Measurements from ENCODE around the gene TIMMDC1.
"Not testable (repeated sequence)": the region's sequence is repeated elsewhere in the genome, so short reads cannot be mapped to it uniquely, and the experiment has no call there.

TIMMDC1 gene

DNA sequence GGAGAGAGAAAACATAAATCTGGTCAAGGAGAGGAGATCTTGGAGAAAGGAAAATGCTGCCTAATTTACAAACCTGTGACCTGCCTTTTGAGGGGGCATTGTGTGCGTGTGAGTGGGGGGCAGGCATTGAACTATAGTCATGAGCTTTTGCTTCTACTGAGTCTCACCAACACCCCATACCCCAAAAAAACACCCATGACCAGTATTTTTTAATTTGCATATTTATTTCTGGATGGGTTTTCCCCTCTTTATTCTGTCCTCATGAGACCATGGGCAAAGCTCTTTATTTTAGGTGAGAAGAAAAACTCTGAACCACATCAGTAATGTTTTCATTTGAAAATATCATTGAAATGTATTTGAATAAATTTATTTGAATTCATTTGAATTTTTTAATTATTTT lies 40.4 kb downstream of the TIMMDC1 start:
- Histone ChIP-seq H3K9me3 (ENCODE audit: control insufficient read depth, low read length) (no peaks in the 10 kb centered on the region), H3K36me3 (ENCODE audit: control insufficient read depth, insufficient read depth, low read length) (no peaks in the 10 kb centered on the region), H3K27ac (ENCODE audit: low read depth, low read length, severe bottlenecking) (no peak overlapping the region), H3K4me3 (ENCODE audit: extremely low read depth, insufficient read depth, low read length, poor library complexity, severe bottlenecking) (no peak overlapping the region), H3K4me1 (ENCODE audit: control insufficient read depth, insufficient read depth, low read length, poor library complexity, severe bottlenecking) (no peaks in the 10 kb centered on the region)
- WGBS, 2 experiments (ENCODE audit: insufficient coverage in 2 of 2), result no CpG with 5 or more reads among the region's 1 CpG

GRCh38 chr3:119541547-119541946 lies 43.2 kb downstream of the TIMMDC1 start:
- WGBS, 2 experiments (ENCODE audit: insufficient coverage in 2 of 2), result 90 to 95% methylated on average over 3 of the region's 3 CpGs
- Histone ChIP-seq H3K4me1 (ENCODE audit: control insufficient read depth, insufficient read depth, low read length, poor library complexity, severe bottlenecking) (no peaks in the 10 kb centered on the region), H3K4me3 (ENCODE audit: extremely low read depth, insufficient read depth, low read length, poor library complexity, severe bottlenecking) (no peak overlapping the region), H3K27ac (ENCODE audit: low read depth, low read length, severe bottlenecking) (no peak overlapping the region), H3K9me3 (ENCODE audit: control insufficient read depth, low read length) (no peaks in the 10 kb centered on the region), H3K36me3 (ENCODE audit: control insufficient read depth, insufficient read depth, low read length) (no peaks in the 10 kb centered on the region)

- H3K4me3 ChIP-seq (ENCODE audit: extremely low read depth, insufficient read depth, low read length, poor library complexity, severe bottlenecking), result no peak overlapping the region
- no peaks in the 10 kb centered on the region for H3K36me3 ChIP-seq (ENCODE audit: control insufficient read depth, insufficient read depth, low read length)
- H3K4me1 ChIP-seq (ENCODE audit: control insufficient read depth, insufficient read depth, low read length, poor library complexity, severe bottlenecking), result no peaks in the 10 kb centered on the region
- no peak overlapping the region for H3K27ac ChIP-seq (ENCODE audit: low read depth, low read length, severe bottlenecking)
- WGBS, 2 experiments (ENCODE audit: insufficient coverage in 2 of 2), result no CpG with 5 or more reads among the region's 2 CpGs
- no peaks in the 10 kb centered on the region for H3K9me3 ChIP-seq (ENCODE audit: control insufficient read depth, low read length)
Measured at GRCh38 chr3:119542168-119542767, 43.9 kb downstream of the TIMMDC1 start.

DNA sequence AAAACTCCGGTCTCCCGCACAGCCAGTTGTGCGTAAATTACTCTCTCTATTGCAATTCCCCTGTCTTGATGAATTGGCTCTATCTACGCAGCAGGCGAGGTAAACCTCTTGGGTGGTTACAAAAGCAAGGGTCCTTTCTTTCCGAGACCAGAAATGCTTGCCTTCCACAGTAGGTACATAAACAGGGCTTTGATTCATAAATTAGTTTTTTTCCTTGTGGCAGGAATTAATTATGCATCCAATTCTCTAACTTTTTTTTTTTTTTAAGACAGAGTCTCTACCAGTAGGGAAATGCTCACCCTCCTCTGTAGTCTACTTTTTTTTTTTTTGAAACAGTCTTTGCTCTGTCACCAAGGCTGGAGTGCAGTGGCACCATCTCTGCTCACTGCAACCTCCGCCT lies 44.8 kb downstream of the TIMMDC1 start:
- Histone ChIP-seq H3K27ac (ENCODE audit: low read depth, low read length, severe bottlenecking) (no peak overlapping the region), H3K9me3 (ENCODE audit: control insufficient read depth, low read length) (no peaks in the 10 kb centered on the region), H3K36me3 (ENCODE audit: control insufficient read depth, insufficient read depth, low read length) (no peaks in the 10 kb centered on the region), H3K4me3 (ENCODE audit: extremely low read depth, insufficient read depth, low read length, poor library complexity, severe bottlenecking) (no peak overlapping the region), H3K4me1 (ENCODE audit: control insufficient read depth, insufficient read depth, low read length, poor library complexity, severe bottlenecking) (no peaks in the 10 kb centered on the region)
- WGBS, 2 experiments (ENCODE audit: insufficient coverage in 2 of 2), result 80 to 95% methylated on average over 1 to 6 of the region's 7 CpGs

DNA sequence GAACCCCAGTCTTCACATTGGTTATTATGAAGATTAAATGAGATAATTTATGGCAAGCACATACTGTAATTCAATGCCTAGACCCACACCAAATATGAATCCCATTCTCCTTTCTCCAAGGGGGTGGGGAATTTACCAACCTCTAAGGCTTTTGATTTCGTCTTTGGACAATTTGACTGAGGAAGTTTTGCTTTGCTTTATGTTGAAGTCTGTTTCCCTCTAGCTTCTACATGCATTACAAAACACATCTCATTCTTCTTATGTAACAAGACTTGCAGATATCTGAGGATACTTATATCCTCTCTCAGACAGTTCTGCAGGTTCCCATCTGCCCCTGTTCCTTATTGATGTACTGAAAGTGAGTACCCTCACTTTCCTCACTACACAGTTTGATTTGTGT lies 48.9 kb downstream of the TIMMDC1 start:
- Histone ChIP-seq H3K4me1 (ENCODE audit: control insufficient read depth, insufficient read depth, low read length, poor library complexity, severe bottlenecking) (no peaks in the 10 kb centered on the region), H3K9me3 (ENCODE audit: control insufficient read depth, low read length) (no peaks in the 10 kb centered on the region), H3K27ac (ENCODE audit: low read depth, low read length, severe bottlenecking) (no peak overlapping the region), H3K36me3 (ENCODE audit: control insufficient read depth, insufficient read depth, low read length) (no peaks in the 10 kb centered on the region), H3K4me3 (ENCODE audit: extremely low read depth, insufficient read depth, low read length, poor library complexity, severe bottlenecking) (no peak overlapping the region)
- WGBS, 2 experiments (ENCODE audit: insufficient coverage in 2 of 2), result no CpG with 5 or more reads among the region's 1 CpG

GRCh38 chr3:119548341-119548740 lies 50.0 kb downstream of the TIMMDC1 start:
- WGBS, 2 experiments (ENCODE audit: insufficient coverage in 2 of 2), result 73 to 80% methylated on average over 3 of the region's 3 CpGs
- no peak overlapping the region for H3K27ac ChIP-seq (ENCODE audit: low read depth, low read length, severe bottlenecking)
- H3K36me3 ChIP-seq (ENCODE audit: control insufficient read depth, insufficient read depth, low read length), result no peaks in the 10 kb centered on the region
- no peaks in the 10 kb centered on the region for H3K9me3 ChIP-seq (ENCODE audit: control insufficient read depth, low read length)
- no peak overlapping the region for H3K4me3 ChIP-seq (ENCODE audit: extremely low read depth, insufficient read depth, low read length, poor library complexity, severe bottlenecking)
- H3K4me1 ChIP-seq (ENCODE audit: control insufficient read depth, insufficient read depth, low read length, poor library complexity, severe bottlenecking), result no peaks in the 10 kb centered on the region

DNA sequence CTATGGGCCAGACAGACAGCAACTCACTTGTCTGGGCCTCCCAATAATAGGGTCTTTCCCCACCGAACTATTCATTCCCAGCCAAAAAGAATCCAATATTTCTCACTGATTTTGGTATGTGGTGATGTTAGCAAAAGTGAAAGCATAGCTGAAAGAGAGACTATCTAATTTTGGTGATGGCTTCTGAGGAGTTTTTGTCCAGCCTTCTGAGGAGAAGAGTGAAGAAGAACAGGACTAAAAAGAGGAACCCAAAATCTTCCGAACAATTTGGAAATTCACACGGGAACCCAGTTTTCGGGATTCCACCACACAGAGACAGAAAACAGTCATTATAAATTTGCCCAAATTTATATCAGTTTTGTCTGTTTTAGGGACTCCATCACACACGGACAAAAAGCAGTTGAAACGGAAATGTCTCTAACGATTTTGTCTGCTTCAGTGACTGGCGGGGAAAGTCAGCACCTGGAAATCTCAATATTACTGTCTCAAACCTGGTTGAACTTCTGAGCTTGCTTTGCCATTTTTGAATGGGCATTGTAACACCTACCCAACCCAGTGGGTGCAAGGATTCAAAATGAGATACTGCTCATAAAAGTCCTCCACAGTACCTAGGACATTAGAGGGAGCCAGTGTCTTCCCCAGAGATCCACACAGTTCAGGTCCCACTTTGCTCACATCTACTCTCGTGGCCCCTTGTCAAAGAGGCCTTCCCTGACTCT lies 52.0 kb downstream of the TIMMDC1 start:
- H3K36me3 ChIP-seq (ENCODE audit: control insufficient read depth, insufficient read depth, low read length), result no peaks in the 10 kb centered on the region
- H3K4me1 ChIP-seq (ENCODE audit: control insufficient read depth, insufficient read depth, low read length, poor library complexity, severe bottlenecking), result no peaks in the 10 kb centered on the region
- H3K27ac ChIP-seq (ENCODE audit: low read depth, low read length, severe bottlenecking), result no peak overlapping the region
- 93 to 95% methylated on average over 5 to 8 of the region's 9 CpGs for WGBS, 2 experiments (ENCODE audit: insufficient coverage in 2 of 2)
- no peak overlapping the region for H3K4me3 ChIP-seq (ENCODE audit: extremely low read depth, insufficient read depth, low read length, poor library complexity, severe bottlenecking)
- H3K9me3 ChIP-seq (ENCODE audit: control insufficient read depth, low read length), result no peaks in the 10 kb centered on the region

GRCh38 chr3:119551598-119551997 lies 53.3 kb downstream of the TIMMDC1 start:
- H3K4me3 ChIP-seq (ENCODE audit: extremely low read depth, insufficient read depth, low read length, poor library complexity, severe bottlenecking), result no peak overlapping the region
- H3K9me3 ChIP-seq (ENCODE audit: control insufficient read depth, low read length), result no peaks in the 10 kb centered on the region
- WGBS, 2 experiments (ENCODE audit: insufficient coverage in 2 of 2), result 81 to 85% methylated on average over 4 to 5 of the region's 5 CpGs
- no peaks in the 10 kb centered on the region for H3K4me1 ChIP-seq (ENCODE audit: control insufficient read depth, insufficient read depth, low read length, poor library complexity, severe bottlenecking)
- no peak overlapping the region for H3K27ac ChIP-seq (ENCODE audit: low read depth, low read length, severe bottlenecking)
- no peaks in the 10 kb centered on the region for H3K36me3 ChIP-seq (ENCODE audit: control insufficient read depth, insufficient read depth, low read length)

DNA sequence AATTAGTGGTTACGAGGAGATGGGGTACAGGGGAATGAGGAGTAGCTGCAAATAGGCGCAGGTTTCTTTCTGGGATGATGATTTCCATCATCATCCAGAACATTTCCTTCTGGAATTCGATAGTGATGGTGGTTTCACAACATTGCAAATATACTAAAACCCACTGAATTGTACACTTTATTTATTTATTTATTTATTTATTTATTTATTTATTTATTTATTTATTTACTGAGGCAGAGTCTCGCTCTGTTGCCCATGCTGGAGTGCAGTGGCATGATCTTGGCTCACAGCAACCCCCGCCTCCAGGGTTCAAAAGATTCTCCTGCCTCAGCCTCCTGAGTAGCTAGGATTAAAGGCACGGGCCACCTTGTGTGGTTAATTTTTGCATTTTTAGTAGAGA lies 54.6 kb downstream of the TIMMDC1 start:
- 86 to 100% methylated on average over 2 to 3 of the region's 6 CpGs for WGBS, 2 experiments (ENCODE audit: insufficient coverage in 2 of 2)
- H3K27ac ChIP-seq (ENCODE audit: low read depth, low read length, severe bottlenecking); H3K36me3 ChIP-seq (ENCODE audit: control insufficient read depth, insufficient read depth, low read length); H3K9me3 ChIP-seq (ENCODE audit: control insufficient read depth, low read length); H3K4me1 ChIP-seq (ENCODE audit: control insufficient read depth, insufficient read depth, low read length, poor library complexity, severe bottlenecking); H3K4me3 ChIP-seq (ENCODE audit: extremely low read depth, insufficient read depth, low read length, poor library complexity, severe bottlenecking): not testable (repeated sequence)

DNA sequence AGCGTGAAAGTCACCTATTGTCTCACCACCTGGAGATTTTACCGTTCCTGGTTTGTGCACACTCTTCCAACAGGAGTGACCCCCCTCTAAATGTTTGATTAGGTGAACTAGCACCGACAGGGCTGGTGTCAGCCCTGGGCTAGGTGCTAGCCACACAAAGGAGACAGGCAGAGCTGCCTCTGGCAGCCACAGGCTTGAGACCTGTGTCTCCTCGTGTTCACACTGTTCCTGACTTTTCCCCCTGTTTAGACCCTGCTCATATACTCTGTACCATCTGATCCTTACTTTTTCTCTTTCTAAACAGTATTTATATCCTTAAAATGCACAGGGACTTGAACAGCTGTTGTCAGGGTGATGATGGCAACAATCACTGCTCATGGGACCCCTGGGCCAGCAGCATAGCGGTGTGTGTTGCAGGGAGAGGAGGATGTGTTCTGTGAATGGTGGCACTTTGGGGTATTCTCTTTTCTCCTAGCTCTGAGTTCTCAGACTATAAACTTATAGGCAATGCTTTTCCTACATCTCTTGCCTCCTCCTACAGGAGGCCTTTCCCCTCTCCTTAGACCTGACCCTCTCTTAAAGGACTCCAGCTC lies 55.6 kb downstream of the TIMMDC1 start:
- no peaks in the 10 kb centered on the region for H3K4me1 ChIP-seq (ENCODE audit: control insufficient read depth, insufficient read depth, low read length, poor library complexity, severe bottlenecking)
- H3K9me3 ChIP-seq (ENCODE audit: control insufficient read depth, low read length), result no peaks in the 10 kb centered on the region
- no peaks in the 10 kb centered on the region for H3K36me3 ChIP-seq (ENCODE audit: control insufficient read depth, insufficient read depth, low read length)
- H3K4me3 ChIP-seq (ENCODE audit: extremely low read depth, insufficient read depth, low read length, poor library complexity, severe bottlenecking), result no peak overlapping the region
- WGBS, 2 experiments (ENCODE audit: insufficient coverage in 2 of 2), result 55 to 60% methylated on average over 2 to 3 of the region's 5 CpGs
- no peak overlapping the region for H3K27ac ChIP-seq (ENCODE audit: low read depth, low read length, severe bottlenecking)

DNA sequence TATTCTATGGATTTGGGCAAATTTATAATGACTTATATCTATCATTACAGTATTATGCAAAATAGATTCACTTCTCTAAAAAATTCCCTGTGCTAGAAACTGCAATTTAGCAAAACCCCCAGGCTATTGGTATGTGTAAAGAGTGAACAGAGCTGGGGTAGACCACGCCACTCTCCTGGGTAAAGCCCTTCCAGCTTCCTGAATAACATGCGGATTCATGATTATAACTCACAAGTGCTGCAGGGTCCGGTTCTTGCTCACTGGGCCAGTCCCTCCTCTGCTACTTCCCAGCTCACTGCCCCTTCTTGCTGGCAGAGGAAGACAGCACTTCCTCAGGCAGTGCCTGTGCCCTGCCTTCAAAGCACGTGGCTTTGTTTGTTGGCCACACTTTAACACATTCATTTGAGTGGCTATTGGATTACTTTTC lies 57.0 kb downstream of the TIMMDC1 start:
- Histone ChIP-seq H3K4me1 (ENCODE audit: control insufficient read depth, insufficient read depth, low read length, poor library complexity, severe bottlenecking) (no peaks in the 10 kb centered on the region), H3K27ac (ENCODE audit: low read depth, low read length, severe bottlenecking) (no peak overlapping the region), H3K9me3 (ENCODE audit: control insufficient read depth, low read length) (no peaks in the 10 kb centered on the region), H3K4me3 (ENCODE audit: extremely low read depth, insufficient read depth, low read length, poor library complexity, severe bottlenecking) (no peak overlapping the region), H3K36me3 (ENCODE audit: control insufficient read depth, insufficient read depth, low read length) (no peaks in the 10 kb centered on the region)
- WGBS, 2 experiments (ENCODE audit: insufficient coverage in 2 of 2), result 80 to 100% methylated on average over 2 to 3 of the region's 4 CpGs

Data from mesodermal cell (in vitro differentiated cells).